GM13977 (cell line): Measurements from ENCODE around the gene MEI1.
A peak's percentile ranks its signal among the peaks of the same experiment; 100 is the strongest.

ENCODE experiments used
- DNase-seq: peaks from one replicate; pipeline ENCODE4 v3.0.0; 2012; ENCODE audit warnings: low spot score
- in situ Hi-C: fragments of 300-500 bp; cut with MboI; formaldehyde crosslinking; loops from one replicate; pipeline ENCODE4 v1.12.0; 2022; ENCODE audit warnings: low sequenced_read_pairs, low pct_unique_long_range_greater_than_20kb, mixed read lengths, inconsistent platforms; ENCODE audit not compliant: unreplicated experiment
- TF ChIP-seq, protein P1 (sequence below): IDR thresholded peaks from 2 replicates; pipeline ENCODE4 v1.5.1; 2012; ENCODE audit warnings: mild to moderate bottlenecking, control low read depth; ENCODE audit not compliant: insufficient read depth; ENCODE audit errors: extremely low read depth, missing control alignments

The MEI1 gene

GRCh38 chr22:41776381-41776780, 77.1 kb downstream of the MEI1 start:
- in situ Hi-C loops: no loop called here
- TF ChIP-seq, protein P1, sequence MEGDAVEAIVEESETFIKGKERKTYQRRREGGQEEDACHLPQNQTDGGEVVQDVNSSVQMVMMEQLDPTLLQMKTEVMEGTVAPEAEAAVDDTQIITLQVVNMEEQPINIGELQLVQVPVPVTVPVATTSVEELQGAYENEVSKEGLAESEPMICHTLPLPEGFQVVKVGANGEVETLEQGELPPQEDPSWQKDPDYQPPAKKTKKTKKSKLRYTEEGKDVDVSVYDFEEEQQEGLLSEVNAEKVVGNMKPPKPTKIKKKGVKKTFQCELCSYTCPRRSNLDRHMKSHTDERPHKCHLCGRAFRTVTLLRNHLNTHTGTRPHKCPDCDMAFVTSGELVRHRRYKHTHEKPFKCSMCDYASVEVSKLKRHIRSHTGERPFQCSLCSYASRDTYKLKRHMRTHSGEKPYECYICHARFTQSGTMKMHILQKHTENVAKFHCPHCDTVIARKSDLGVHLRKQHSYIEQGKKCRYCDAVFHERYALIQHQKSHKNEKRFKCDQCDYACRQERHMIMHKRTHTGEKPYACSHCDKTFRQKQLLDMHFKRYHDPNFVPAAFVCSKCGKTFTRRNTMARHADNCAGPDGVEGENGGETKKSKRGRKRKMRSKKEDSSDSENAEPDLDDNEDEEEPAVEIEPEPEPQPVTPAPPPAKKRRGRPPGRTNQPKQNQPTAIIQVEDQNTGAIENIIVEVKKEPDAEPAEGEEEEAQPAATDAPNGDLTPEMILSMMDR: no peak
- no peak for DNase-seq

GRCh38 chr22:41777749-41778425, 78.6 kb downstream of the MEI1 start:
- in situ Hi-C loops: no loop called here
- no peak for DNase-seq
- TF ChIP-seq, protein P1: no peak

DNA sequence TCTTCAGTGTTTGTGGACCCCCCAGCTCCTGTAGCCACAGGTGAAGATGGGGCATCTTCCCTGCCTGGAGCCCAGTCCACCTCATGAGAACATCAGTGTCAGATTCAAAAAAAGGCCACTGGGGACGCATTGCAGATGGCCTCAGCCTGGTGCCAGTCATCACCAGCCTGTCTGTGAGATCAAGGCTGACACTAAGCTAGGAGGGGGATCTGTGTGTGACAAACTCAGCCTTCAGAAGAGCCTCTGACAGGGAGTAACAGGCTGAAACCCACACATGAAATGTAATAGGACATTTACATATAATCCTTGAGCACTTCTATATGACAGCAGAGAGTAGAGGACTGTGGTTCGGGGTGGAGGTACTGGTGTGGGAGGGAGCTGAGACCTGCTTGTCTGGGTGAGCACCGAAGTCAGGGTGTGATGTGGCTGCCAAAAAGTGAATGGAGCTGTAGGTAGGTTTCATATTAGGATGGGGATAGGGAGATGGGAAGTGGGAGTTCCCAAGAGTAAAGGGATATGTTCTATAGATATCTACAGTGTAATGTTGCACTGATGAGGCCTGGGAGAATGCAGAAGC, 80.7 kb downstream of the MEI1 start:
- DNase-seq: no peak
- in situ Hi-C loops: loop anchor here (10.0 kb wide), 1 partner anchor 85 kb away; the partner anchor contains the start of gene MEI1
- TF ChIP-seq, protein P1: no peak

DNA sequence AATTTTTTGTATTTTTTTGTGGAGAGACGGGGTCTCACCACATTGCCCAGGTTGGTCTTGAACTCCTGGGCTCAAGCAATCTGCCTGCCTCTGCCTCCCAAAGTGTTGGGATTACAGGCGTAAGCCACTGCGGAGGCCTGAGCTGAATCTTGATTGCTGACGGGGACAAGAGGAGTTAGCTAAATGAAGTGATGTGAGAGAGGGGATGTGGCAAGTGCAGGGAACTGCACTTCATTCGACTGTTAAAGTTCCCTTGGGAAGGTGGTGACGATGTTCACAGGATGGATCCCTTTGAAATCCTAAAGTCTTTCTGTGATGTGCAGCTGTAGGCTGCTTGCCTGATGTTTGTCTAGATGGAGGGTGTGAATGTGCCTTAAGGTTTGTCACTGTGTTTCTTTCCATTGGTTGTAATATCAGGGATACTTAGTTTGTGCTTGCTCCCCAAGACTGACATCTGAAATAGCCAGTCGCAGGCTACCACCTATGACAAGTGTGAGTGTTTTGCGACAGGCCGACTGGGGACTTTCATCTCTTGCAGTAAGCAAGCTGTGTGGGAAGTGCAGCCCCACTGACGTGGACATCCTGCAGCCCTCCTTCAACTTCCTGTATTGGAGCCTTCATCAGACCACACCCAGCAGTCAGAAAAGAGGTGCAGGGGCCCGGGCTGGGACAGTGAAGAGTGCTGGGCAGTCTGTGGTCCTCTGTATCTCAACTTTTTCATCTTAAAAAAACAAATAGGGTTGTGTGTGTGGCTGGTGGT, 81.6 kb downstream of the MEI1 start:
- TF ChIP-seq, protein P1: no peak
- peak; percentile 86 for DNase-seq
- in situ Hi-C loops: loop anchor here (10.0 kb wide), 1 partner anchor 86 kb away; the partner anchor contains the start of gene MEI1

DNA sequence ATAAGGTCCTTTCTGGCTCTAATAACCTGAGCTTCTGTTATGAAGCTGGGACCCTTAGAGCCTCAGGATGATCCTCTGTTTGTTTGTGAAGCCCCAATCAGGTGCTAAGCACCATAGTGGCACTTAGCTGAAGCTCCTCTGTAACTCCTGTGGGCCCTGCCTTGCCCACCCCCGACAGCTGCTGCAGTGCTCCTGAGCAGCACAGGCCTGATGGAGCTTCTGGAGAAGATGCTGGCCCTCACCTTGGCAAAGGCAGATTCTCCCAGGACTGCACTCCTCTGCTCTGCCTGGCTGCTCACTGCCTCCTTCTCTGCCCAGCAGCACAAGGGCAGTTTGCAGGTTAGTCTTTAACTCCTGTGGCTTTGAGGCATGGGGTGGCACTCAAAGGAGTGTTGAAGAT, 82.2 kb downstream of the MEI1 start:
- DNase-seq: no peak
- in situ Hi-C loops: loop anchor here (10.0 kb wide), 1 partner anchor 87 kb away; the partner anchor contains the start of gene MEI1
- TF ChIP-seq, protein P1: no peak

DNA sequence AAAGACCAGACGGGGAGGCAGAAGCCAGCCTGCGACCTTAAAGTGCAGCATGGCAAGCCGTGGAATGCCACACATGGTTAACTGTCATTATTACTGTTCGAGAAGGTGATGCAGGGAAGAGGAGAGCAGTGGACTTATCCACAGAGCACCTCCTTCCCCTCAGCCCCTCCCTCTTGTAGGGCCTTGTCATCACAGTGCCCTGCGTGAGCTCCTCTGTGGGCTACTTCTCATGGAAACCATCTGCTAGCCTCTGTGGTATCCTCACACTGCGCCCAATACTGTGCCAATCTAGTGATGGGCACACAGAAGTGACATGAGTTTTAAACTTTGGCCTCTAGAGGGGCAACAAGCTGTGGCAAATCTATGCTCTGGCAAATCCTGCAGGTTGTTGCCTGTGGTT, 83.0 kb downstream of the MEI1 start:
- in situ Hi-C loops: loop anchor here (10.0 kb wide), 1 partner anchor 88 kb away; the partner anchor contains the start of gene MEI1
- TF ChIP-seq, protein P1: no peak
- no peak for DNase-seq
